ENCODE measurements around the gene OPHN1.

OPHN1 gene

GRCh38 chrX:68180579-68180978 lies 252.7 kb downstream of the OPHN1 start:
- no peak for DNase-seq (ENCODE audit: low spot score)
- no peak for TF ChIP-seq CTCF (IDR thresholded peaks at IDR 0.05; ENCODE audit: extremely low read depth, missing control alignments)

- no peak for TF ChIP-seq CTCF (IDR thresholded peaks at IDR 0.05; ENCODE audit: extremely low read depth, missing control alignments)
- no peak for DNase-seq (ENCODE audit: low spot score)
Measured at GRCh38 chrX:68179355-68179754, 253.9 kb downstream of the OPHN1 start.

- no peak for DNase-seq (ENCODE audit: low spot score)
- no peak for TF ChIP-seq CTCF (IDR thresholded peaks at IDR 0.05; ENCODE audit: extremely low read depth, missing control alignments)
Measured at GRCh38 chrX:68177542-68177941, 255.8 kb downstream of the OPHN1 start.

GRCh38 chrX:68175562-68175961 lies 257.7 kb downstream of the OPHN1 start:
- DNase-seq (ENCODE audit: low spot score) = no peak

GRCh38 chrX:68163441-68163840 lies 269.9 kb downstream of the OPHN1 start:
- DNase-seq (ENCODE audit: low spot score) = no peak
- no peak for TF ChIP-seq CTCF (IDR thresholded peaks at IDR 0.05; ENCODE audit: extremely low read depth, missing control alignments)

More at GRCh38 chrX:68175562-68175961, 257.7 kb downstream of the OPHN1 start:
- no peak for TF ChIP-seq CTCF (IDR thresholded peaks at IDR 0.05; ENCODE audit: extremely low read depth, missing control alignments)

GRCh38 chrX:68147848-68148247 lies 285.4 kb downstream of the OPHN1 start:
- no peak for TF ChIP-seq CTCF (IDR thresholded peaks at IDR 0.05; ENCODE audit: extremely low read depth, missing control alignments)
- no peak for DNase-seq (ENCODE audit: low spot score)

- TF ChIP-seq CTCF (IDR thresholded peaks at IDR 0.05; ENCODE audit: extremely low read depth, missing control alignments) = peak; percentile 5
- no peak for DNase-seq (ENCODE audit: low spot score)
Measured at GRCh38 chrX:68146054-68146453, 287.2 kb downstream of the OPHN1 start.

Measured in GM20000 (cell line).